HG03342 (cell line): ENCODE data around the gene TMEM52B.

ENCODE experiments used
- ATAC-seq: cut with Tn5 transposase; IDR thresholded peaks from one replicate; pipeline ENCODE4 v1.9.1; 2021; ENCODE audit warnings: mild to moderate bottlenecking, moderate library complexity; ENCODE audit not compliant: unreplicated experiment

TMEM52B gene

GRCh38 chr12:10178821-10179220, at the start of gene TMEM52B:
Gene TMEM52B, plus strand, starts transcription at chr12:10179032. Its CDS starts 543 bp downstream, at chr12:10179575.
- no peak for ATAC-seq

GRCh38 chr12:10130042-10130441, 48.8 kb upstream of the TMEM52B start, which contains the start of gene CLEC7A:
Gene CLEC7A, minus strand, starts transcription at chr12:10130199. Its CDS starts 117 bp downstream, at chr12:10130082.
- peak; percentile 86 for ATAC-seq

GRCh38 chr12:10131111-10131690, 47.6 kb upstream of the TMEM52B start:
- ATAC-seq = no peak

GRCh38 chr12:10132850-10133370, 45.9 kb upstream of the TMEM52B start:
- no peak for ATAC-seq

GRCh38 chr12:10135126-10135525, 43.7 kb upstream of the TMEM52B start:
- ATAC-seq = no peak

- no peak for ATAC-seq
Measured at GRCh38 chr12:10136637-10137205, 42.1 kb upstream of the TMEM52B start.

GRCh38 chr12:10140001-10140400, 38.8 kb upstream of the TMEM52B start:
- no peak for ATAC-seq

GRCh38 chr12:10142976-10143589, 35.7 kb upstream of the TMEM52B start:
- ATAC-seq = no peak

GRCh38 chr12:10147714-10148403, 31.0 kb upstream of the TMEM52B start:
- no peak for ATAC-seq

GRCh38 chr12:10151621-10152020, 27.2 kb upstream of the TMEM52B start:
- ATAC-seq = no peak

- no peak for ATAC-seq
Measured at GRCh38 chr12:10153271-10154144, 25.3 kb upstream of the TMEM52B start.

GRCh38 chr12:10154145-10154496, 24.7 kb upstream of the TMEM52B start:
- no peak for ATAC-seq

- no peak for ATAC-seq
Measured at GRCh38 chr12:10155966-10156365, 22.9 kb upstream of the TMEM52B start.

- no peak for ATAC-seq
Measured at GRCh38 chr12:10158406-10158805, 20.4 kb upstream of the TMEM52B start.

GRCh38 chr12:10159280-10159679, 19.6 kb upstream of the TMEM52B start:
- no peak for ATAC-seq

GRCh38 chr12:10160617-10161385, 18.0 kb upstream of the TMEM52B start:
- ATAC-seq = no peak

- ATAC-seq = no peak
Measured at GRCh38 chr12:10163084-10163483, 15.7 kb upstream of the TMEM52B start.

GRCh38 chr12:10165421-10165820, 13.4 kb upstream of the TMEM52B start:
- ATAC-seq = no peak

- no peak for ATAC-seq
Measured at GRCh38 chr12:10167599-10167998, 11.2 kb upstream of the TMEM52B start.

- no peak for ATAC-seq
Measured at GRCh38 chr12:10169104-10169503, 9.7 kb upstream of the TMEM52B start.
